Measurements from ENCODE around the gene MEOX1. TPM values are rescaled to one million over a fixed set of nuclear protein-coding genes. Genes with fewer than 3 reads are reported as not detected.
A peak's percentile ranks its signal among the peaks of the same experiment; 100 is the strongest.
"Not testable (repeated sequence)": the region's sequence is repeated elsewhere in the genome, so short reads cannot be mapped to it uniquely, and the experiment has no call there.

Gene MEOX1
- total RNA-seq, 2 donors from 2014 or later, result 3.4 to 6.1 TPM

- Histone ChIP-seq H3K36me3 (no peaks in the 10 kb centered on the region), H3K4me1 (replicated peaks) (no peaks in the 10 kb centered on the region), H3K4me3 (no peak overlapping the region), H3K27ac (no peak overlapping the region), H3K9me3 (no peaks in the 10 kb centered on the region), H3K27me3 (replicated peaks; ENCODE audit: insufficient read depth) (no peaks in the 10 kb centered on the region)
- DNase-seq (ENCODE audit: low spot score), result no peak
- intact Hi-C loops (cut with DNase I), result no loop called here
- no peak for TF ChIP-seq CTCF (IDR thresholded peaks at IDR 0.05)
- 80% methylated on average over 1 of the region's 1 CpG for WGBS
These were observed 57.2 kb downstream of the MEOX1 start for GRCh38 chr17:43604549-43604948.

GRCh38 chr17:43603321-43603720 lies 58.4 kb downstream of the MEOX1 start:
- WGBS, result 100% methylated on average over 1 of the region's 1 CpG
- no peaks in the 10 kb centered on the region for H3K4me1 ChIP-seq (replicated peaks)
- H3K27ac ChIP-seq, result no peak overlapping the region
- no peaks in the 10 kb centered on the region for H3K9me3 ChIP-seq
- no peak for TF ChIP-seq POLR2AphosphoS5 (IDR thresholded peaks at IDR 0.05)
- no peaks in the 10 kb centered on the region for H3K27me3 ChIP-seq (replicated peaks; ENCODE audit: insufficient read depth)
- DNase-seq (ENCODE audit: low spot score), result no peak
- no peak overlapping the region for H3K4me3 ChIP-seq
- intact Hi-C loops (cut with DNase I), result no loop called here
- no peaks in the 10 kb centered on the region for H3K36me3 ChIP-seq

GRCh38 chr17:43602556-43602955 lies 59.2 kb downstream of the MEOX1 start:
- 94% methylated on average over 4 of the region's 4 CpGs for WGBS
- H3K36me3 ChIP-seq; H3K4me3 ChIP-seq; H3K4me1 ChIP-seq (replicated peaks); H3K9me3 ChIP-seq; DNase-seq (ENCODE audit: low spot score); intact Hi-C loops (cut with DNase I); H3K27ac ChIP-seq; H3K27me3 ChIP-seq (replicated peaks; ENCODE audit: insufficient read depth): not testable (repeated sequence)

GRCh38 chr17:43601280-43602039 lies 60.3 kb downstream of the MEOX1 start:
- peak; percentile 25 for DNase-seq (ENCODE audit: low spot score)
- no peaks in the 10 kb centered on the region for H3K9me3 ChIP-seq
- no peaks in the 10 kb centered on the region for H3K36me3 ChIP-seq
- no peak overlapping the region for H3K4me3 ChIP-seq
- intact Hi-C loops (cut with DNase I), result no loop called here
- H3K4me1 ChIP-seq (replicated peaks), result no peaks in the 10 kb centered on the region
- no peak for TF ChIP-seq POLR2A (IDR thresholded peaks at IDR 0.05)
- no peak for TF ChIP-seq CTCF (IDR thresholded peaks at IDR 0.05)
- TF ChIP-seq POLR2AphosphoS5 (IDR thresholded peaks at IDR 0.05), result peak; percentile 5
- no peak overlapping the region for H3K27ac ChIP-seq
- no peaks in the 10 kb centered on the region for H3K27me3 ChIP-seq (replicated peaks; ENCODE audit: insufficient read depth)
- WGBS, result 21% methylated on average over 10 of the region's 10 CpGs

- DNase-seq (ENCODE audit: low spot score), result no peak
- Histone ChIP-seq H3K36me3 (no peaks in the 10 kb centered on the region), H3K4me1 (replicated peaks) (no peaks in the 10 kb centered on the region), H3K27me3 (replicated peaks; ENCODE audit: insufficient read depth) (no peaks in the 10 kb centered on the region), H3K27ac (no peak overlapping the region), H3K9me3 (no peaks in the 10 kb centered on the region), H3K4me3 (no peak overlapping the region)
- intact Hi-C loops (cut with DNase I), result no loop called here
- TF ChIP-seq POLR2A (IDR thresholded peaks at IDR 0.05), result no peak
- TF ChIP-seq CTCF (IDR thresholded peaks at IDR 0.05), result no peak
- TF ChIP-seq POLR2AphosphoS5 (IDR thresholded peaks at IDR 0.05), result no peak
- WGBS, result 91% methylated on average over 3 of the region's 3 CpGs
These were observed 61.9 kb downstream of the MEOX1 start for GRCh38 chr17:43599835-43600234.

- H3K4me1 ChIP-seq (replicated peaks), result no peaks in the 10 kb centered on the region
- no peak overlapping the region for H3K4me3 ChIP-seq
- H3K27me3 ChIP-seq (replicated peaks; ENCODE audit: insufficient read depth), result no peaks in the 10 kb centered on the region
- no peaks in the 10 kb centered on the region for H3K9me3 ChIP-seq
- no peak for TF ChIP-seq POLR2AphosphoS5 (IDR thresholded peaks at IDR 0.05)
- TF ChIP-seq POLR2A (IDR thresholded peaks at IDR 0.05), result no peak
- no peak for TF ChIP-seq CTCF (IDR thresholded peaks at IDR 0.05)
- 83% methylated on average over 5 of the region's 5 CpGs for WGBS
- no peak overlapping the region for H3K27ac ChIP-seq
- no peaks in the 10 kb centered on the region for H3K36me3 ChIP-seq
- DNase-seq (ENCODE audit: low spot score), result no peak
- intact Hi-C loops (cut with DNase I), result no loop called here
These were observed 62.7 kb downstream of the MEOX1 start for GRCh38 chr17:43599046-43599395.

Data from prostate gland (tissue), 2 donors.